HG03103 (cell line): ENCODE measurements around the gene KCTD2.
"Not testable (repeated sequence)": the region's sequence is repeated elsewhere in the genome, so short reads cannot be mapped to it uniquely, and the experiment has no call there.

ENCODE experiments used
- ATAC-seq: cut with Tn5 transposase; IDR thresholded peaks from one replicate; pipeline ENCODE4 v1.9.1; 2021; ENCODE audit warnings: low read depth; ENCODE audit not compliant: unreplicated experiment

Gene KCTD2, protein sequence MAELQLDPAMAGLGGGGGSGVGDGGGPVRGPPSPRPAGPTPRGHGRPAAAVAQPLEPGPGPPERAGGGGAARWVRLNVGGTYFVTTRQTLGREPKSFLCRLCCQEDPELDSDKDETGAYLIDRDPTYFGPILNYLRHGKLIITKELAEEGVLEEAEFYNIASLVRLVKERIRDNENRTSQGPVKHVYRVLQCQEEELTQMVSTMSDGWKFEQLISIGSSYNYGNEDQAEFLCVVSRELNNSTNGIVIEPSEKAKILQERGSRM

GRCh38 chr17:75046407-75047289, at the start of gene KCTD2, which contains the start of gene ATP5PD:
KCTD2 (plus strand) TSS chr17:75047225; CDS start chr17:75047251, 26 bp downstream.
ATP5PD (minus strand) TSS chr17:75046969; CDS start chr17:75042650, 4,319 bp downstream.
- peak; percentile 92 for ATAC-seq

DNA sequence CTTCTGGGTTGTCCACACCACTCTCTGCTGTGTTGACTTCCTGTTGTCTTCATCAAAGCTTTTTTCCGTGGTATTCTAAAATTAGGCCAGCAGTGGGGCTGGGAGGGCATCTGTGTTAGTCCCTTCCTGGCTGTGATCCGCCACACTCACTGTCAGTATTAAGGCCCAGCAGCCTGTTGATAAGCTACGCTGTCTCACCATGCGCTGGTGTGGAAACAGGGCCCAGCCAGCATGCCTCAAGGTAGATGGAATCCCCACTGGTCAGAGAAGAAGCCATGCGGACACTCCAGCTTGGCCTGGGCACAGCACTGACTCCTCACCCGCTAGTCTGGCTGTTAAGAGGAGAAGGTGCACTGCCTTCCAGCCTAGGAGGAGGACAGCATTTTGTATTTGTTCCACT, 48.2 kb upstream of the KCTD2 start:
- no peak for ATAC-seq

GRCh38 chr17:74999523-74999922, 47.5 kb upstream of the KCTD2 start:
- no peak for ATAC-seq

DNA sequence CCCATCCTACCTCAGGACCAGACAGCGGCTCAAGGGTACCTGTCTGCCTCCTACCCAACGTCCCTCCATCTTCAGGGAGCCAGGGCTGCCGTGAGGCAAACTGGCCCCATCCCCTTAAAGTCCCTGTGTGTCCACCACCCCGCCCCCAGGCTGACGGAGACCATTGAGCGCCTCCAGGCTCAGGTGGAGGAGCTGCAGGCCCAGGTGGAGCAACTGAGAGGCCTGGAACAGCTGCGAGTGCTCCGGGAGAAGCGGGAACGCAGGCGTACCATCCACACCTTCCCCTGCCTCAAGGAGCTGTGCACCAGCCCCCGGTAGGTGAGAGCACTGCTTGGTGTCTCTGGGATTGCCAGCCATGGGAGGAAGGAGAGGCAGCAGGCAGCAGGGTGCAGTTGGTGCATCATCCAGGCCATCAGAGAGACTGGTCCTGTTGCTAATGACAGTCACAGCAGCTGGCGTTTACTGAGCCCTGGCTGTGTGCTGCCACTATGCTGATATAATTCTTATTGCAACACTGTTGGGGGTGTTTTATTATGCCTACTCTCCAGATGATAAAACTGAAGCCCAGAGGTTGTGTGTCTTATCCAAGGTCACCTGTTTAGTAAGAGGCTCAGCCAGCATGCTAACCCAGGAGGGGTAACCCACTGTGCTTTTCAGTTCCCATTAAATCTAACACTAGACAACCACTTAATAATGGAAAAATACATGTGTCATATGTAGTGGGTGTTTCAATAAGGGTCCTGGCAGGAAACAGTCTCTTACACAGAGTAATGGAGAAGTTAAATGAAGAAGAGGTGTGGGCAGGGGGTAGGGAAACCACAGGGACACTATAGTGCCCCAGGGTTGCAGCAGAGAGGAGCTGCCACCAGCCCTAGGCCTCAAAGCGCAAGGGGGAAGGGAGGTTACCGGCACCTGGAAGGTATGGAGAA, 44.8 kb upstream of the KCTD2 start:
- no peak for ATAC-seq

DNA sequence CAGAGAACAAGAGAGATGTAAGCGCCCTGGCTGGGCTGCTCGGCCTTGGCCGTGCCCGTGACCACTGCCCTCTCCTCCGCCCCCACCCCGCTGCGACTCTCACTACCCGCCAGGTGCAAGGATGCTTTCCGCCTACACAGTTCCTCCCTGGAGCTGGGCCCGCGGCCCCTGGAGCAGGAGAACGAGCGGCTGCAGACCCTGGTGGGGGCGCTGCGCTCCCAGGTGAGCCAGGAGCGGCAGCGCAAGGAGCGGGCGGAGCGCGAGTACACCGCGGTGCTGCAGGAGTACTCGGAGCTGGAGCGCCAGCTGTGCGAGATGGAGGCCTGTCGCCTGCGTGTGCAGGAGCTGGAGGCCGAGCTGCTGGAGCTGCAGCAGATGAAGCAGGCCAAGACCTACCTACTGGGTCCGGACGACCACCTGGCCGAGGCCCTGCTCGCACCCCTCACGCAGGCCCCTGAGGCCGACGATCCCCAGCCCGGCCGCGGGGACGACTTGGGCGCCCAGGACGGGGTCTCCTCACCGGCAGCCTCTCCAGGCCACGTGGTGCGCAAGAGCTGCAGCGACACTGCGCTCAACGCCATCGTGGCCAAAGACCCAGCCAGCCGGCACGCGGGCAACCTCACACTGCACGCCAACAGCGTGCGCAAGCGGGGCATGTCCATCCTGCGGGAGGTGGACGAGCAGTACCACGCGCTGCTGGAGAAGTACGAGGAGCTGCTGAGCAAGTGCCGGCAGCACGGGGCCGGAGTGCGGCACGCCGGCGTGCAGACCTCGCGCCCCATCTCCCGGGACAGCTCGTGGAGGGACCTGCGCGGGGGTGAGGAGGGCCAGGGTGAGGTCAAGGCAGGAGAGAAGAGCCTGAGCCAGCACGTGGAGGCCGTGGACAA, 43.7 kb upstream of the KCTD2 start:
- ATAC-seq = no peak

DNA sequence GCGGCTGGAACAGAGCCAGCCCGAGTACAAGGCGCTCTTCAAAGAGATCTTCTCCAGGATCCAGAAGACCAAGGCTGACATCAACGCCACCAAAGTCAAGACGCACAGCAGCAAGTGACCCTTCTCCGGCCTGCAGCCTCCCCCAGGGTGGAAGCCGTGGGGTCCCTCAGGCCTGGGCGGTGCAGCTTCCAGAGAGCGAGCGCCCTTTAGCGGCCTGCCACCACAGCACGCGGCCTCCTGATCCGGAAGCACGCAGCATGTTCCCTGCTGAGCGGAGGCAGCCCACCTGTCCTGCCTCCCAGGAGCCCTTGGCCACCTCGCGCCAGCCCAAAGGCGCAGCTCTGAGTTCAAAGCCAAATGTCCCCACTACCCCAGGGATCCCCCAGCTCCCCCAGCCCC, 43.1 kb upstream of the KCTD2 start:
- ATAC-seq = no peak

DNA sequence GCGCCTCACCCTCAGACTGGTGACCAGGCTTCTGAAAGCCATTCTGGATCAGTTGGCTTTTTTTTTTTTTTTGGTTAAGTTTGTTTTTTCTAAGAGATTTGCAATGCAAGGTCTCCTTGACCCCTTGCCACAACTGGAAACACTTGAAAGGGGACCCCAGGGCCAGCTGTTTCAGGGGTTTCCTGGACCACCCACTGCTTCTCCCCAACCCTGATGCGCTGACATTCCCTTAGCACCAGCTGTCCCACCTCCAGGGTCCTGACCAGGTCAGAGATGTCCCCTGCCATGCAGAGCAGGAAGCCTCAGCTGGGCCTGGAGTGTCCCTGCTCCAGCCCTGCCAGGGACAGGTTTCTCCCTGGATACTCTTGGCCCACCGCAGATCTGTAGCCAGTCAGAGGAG, 42.7 kb upstream of the KCTD2 start:
- ATAC-seq = no peak

- ATAC-seq = no peak
Measured at GRCh38 chr17:75005291-75005690, 41.7 kb upstream of the KCTD2 start.

DNA sequence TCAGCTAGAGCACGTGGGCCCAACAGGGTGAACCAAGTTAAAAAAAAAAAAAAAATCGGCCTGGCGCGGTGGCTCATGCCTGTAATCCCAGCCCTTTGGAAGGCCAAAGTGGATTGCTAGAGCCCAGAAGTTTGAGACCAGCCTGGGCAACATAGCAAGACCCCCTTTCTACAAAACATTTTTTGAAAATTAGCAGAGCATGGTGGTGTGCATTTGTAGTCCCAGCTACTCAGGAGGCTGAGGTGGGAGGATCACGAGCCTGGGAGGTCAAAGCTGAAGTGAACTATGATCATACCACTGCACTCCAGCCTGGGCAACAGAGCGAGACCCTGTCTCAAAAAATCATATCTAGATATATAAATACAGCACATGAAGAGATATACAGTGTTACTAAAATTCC, 40.9 kb upstream of the KCTD2 start:
- not testable (repeated sequence) for ATAC-seq

- no peak for ATAC-seq
Measured at GRCh38 chr17:75006653-75007052, 40.4 kb upstream of the KCTD2 start.

- ATAC-seq = no peak
Measured at GRCh38 chr17:75008373-75008772, 38.7 kb upstream of the KCTD2 start.

- no peak for ATAC-seq
Measured at GRCh38 chr17:75009139-75009724, 37.8 kb upstream of the KCTD2 start.

DNA sequence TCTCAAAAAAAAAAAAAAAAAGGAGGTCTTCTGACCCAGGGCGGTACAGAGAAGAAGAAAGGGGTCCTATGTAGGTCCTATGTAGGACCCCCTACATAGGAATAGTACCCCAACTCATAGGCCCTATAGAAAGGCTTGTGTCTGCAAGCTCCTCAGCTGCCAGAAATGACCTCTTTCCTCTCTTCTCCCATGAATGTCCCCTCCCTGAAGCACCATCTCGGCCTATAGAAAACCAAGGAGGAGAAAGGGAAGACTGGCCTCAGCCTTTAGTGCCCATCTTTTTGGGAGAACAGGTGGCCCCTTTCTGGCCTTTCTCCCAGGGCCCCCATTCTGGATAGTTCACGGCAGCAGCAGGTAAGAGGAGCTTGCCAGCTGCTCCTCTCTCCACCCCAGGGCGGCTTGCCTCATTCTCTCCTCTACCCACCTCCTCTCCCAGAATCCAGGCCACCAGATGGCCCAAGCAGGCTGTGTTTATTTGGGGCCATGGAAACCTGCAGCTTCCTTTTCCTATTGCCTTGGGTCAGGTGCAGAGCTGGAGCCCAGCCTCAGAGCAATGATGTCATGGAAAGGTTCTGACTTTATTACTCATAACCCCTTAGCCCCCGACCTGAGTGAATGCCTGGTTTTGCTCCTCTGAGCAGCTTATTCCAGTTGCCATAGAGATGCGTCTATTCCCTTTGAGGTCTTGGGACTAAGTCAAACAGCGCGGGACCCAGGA, 36.2 kb upstream of the KCTD2 start:
- ATAC-seq = no peak

DNA sequence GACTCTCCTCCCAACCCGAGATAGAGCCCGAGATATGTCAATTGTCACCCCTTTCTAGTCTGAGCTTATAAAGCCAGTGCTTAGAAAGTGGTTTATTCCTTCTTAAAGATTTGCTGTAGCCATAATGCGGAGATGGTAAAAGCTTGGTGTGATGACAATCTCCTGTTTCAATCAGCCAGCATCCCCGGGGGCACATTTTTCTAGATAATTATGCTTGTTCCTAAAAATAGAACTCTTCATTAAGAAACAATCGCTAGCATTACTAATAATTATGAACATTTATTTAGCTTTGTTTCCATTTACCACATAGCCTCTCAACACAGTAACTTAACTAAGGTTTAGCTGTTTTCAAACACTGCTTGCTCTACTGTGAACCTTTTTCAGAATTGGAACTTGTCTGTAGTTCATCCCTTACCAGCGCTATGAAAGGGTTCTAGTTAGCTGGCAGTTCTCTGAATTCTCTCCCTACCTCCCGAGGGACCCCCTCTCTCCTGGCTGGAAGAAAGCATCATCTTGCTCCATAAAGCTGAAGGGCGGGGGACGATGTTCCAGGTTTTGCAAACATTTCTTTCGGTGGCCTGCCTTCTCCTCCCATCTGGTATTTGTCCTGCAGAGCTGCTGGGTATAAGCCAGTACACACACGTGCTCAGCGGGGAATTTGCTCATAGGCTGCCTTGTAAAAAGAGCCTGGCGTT, 35.5 kb upstream of the KCTD2 start:
- no peak for ATAC-seq

DNA sequence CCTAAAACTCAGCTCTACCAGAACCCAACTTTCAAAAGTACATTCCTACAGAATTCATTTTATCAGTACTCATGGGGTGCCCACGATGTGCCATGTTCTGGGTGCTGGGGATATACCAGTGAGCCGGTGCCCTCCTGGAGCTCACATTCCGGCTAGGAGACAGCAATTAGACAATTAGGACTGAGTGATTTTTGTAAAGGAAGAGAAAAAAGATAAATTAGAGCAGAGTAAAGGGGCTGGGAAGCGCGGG, 35.0 kb upstream of the KCTD2 start:
- no peak for ATAC-seq

DNA sequence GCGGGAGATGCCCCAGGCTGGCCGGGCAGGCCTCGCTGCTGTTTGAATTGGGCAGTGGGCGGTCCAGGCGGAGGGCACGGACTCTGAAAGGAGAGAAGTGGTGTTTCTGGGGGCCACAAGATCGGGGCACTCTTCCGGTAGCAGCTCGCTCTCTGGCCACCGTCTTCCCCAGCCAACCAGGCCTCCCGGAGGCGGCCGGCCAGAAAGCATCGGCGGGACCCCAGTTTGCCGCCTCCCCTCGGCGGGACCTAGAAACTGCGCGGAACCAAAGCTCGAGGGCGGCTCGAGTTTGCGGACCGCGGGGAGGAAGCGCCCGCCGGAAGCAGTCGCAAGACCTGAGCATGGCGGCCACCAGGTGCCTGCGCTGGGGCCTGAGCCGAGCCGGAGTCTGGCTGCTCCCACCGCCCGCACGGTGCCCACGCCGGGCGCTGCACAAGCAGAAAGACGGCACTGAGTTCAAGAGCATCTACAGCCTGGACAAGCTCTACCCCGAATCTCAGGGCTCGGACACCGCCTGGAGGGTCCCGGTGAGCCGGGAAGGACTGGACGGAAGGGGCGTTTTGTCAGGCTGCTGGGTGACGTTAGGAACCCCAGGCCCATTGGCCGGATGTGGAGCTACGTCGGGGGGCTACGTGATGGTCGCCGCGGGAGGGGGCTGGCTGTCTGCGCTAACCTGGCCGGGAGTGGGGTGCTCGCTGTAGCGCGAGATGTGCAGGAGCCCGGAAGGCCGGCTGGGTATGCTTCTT, 34.5 kb upstream of the KCTD2 start, which contains the start of gene MRPL58:
Gene MRPL58 (plus strand): TSS at position 325 of the 746 bp plus-strand sequence. CDS start 17 bp downstream, at position 342.
- ATAC-seq = peak; percentile 80

- no peak for ATAC-seq
Measured at GRCh38 chr17:75013092-75013559, 33.9 kb upstream of the KCTD2 start.
